Mesothelial cell of epicardium (in vitro differentiated cells): ENCODE data around the gene PTGES. TPM values are rescaled to one million over a fixed set of nuclear protein-coding genes. Genes with fewer than 3 reads are reported as not detected.
A peak's percentile ranks its signal among the peaks of the same experiment; 100 is the strongest.

Experiments
- DNase-seq, 2 experiments: peaks; one replicate each; pipeline ENCODE4 v3.0.0; 2021; ENCODE audit warnings: low spot score in 2 of 2; ENCODE audit not compliant: unreplicated experiment in 2 of 2
- H3K27ac Mint-ChIP-seq: 2 replicates; pipeline ENCODE4 v1.8.0; 2021; ENCODE audit warnings: mixed read lengths
- H3K27me3 Mint-ChIP-seq: 2 replicates; pipeline ENCODE4 v1.8.0; 2021; ENCODE audit warnings: low read depth, mixed read lengths
- H3K36me3 Mint-ChIP-seq: 2 replicates; pipeline ENCODE4 v1.8.0; 2021; ENCODE audit warnings: mixed read lengths
- H3K4me1 Mint-ChIP-seq: 2 replicates; pipeline ENCODE4 v1.8.0; 2021; ENCODE audit warnings: mixed read lengths
- H3K4me3 Mint-ChIP-seq: 2 replicates; pipeline ENCODE4 v1.8.0; 2021; ENCODE audit warnings: mild to moderate bottlenecking, moderate library complexity, mixed read lengths
- H3K9me3 Mint-ChIP-seq: 2 replicates; pipeline ENCODE4 v1.8.0; 2021; ENCODE audit warnings: mixed read lengths
- total RNA-seq: library from RNA; stranded (reverse); gene quantifications from 3 replicates; pipeline ENCODE4 v1.2.1, GENCODE V29; 2021
- TF ChIP-seq, protein P1 (sequence below): fragments of 200-600 bp; sonication (generic); IDR thresholded peaks from one replicate; pipeline ENCODE4 v1.5.0; 2021; ENCODE audit warnings: antibody characterized with exemption; ENCODE audit not compliant: unreplicated experiment

PTGES gene
- total RNA-seq, 1 donor from 2014 or later = 30.1 TPM

DNA sequence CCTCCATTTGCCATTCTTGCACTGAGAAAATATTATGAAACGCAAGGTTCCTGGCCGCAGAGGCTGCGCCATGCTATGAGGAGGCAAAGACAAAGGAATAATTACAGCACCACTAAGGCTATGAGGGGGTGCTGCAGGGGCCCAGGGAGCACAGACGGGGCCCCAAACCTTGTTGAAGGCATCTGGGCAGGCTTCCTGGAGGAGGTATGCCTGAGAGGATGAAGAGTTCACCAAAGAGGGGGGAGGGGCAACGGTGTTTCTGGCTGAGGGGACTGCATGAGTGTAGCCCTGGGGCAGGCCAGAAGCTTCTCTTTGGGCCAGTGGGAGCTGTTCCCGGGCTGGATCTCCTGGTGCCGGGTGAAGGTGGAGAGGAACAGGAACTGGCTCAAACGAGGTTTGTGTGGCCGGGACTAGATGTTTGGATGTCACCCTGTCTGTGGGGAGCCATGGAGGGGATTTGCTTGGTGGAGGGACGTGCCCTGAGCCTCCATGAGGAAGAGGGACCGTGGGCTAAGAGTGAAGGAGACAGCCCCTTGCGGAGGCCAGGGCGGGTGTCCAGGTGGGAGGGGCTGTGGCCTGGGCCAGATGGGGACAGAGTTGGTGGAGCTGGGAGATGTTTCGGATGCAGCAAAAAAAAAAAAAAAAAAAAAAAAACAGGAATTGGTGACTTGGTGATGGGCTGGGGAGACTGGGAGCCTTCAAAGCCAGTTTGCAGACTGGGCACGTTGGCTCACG is 28.2 kb downstream of the PTGES start:
- Mint-ChIP-seq H3K27ac (no peak overlapping the region), H3K36me3 (no peaks in the 10 kb centered on the region), H3K9me3 (no peaks in the 10 kb centered on the region), H3K27me3 (peaks cover 2% of the 10 kb centered on the region), H3K4me3 (no peak overlapping the region), H3K4me1 (peaks cover 8% of the 10 kb centered on the region)
- no peak for DNase-seq
- TF ChIP-seq, protein P1, sequence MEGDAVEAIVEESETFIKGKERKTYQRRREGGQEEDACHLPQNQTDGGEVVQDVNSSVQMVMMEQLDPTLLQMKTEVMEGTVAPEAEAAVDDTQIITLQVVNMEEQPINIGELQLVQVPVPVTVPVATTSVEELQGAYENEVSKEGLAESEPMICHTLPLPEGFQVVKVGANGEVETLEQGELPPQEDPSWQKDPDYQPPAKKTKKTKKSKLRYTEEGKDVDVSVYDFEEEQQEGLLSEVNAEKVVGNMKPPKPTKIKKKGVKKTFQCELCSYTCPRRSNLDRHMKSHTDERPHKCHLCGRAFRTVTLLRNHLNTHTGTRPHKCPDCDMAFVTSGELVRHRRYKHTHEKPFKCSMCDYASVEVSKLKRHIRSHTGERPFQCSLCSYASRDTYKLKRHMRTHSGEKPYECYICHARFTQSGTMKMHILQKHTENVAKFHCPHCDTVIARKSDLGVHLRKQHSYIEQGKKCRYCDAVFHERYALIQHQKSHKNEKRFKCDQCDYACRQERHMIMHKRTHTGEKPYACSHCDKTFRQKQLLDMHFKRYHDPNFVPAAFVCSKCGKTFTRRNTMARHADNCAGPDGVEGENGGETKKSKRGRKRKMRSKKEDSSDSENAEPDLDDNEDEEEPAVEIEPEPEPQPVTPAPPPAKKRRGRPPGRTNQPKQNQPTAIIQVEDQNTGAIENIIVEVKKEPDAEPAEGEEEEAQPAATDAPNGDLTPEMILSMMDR = no peak

DNA sequence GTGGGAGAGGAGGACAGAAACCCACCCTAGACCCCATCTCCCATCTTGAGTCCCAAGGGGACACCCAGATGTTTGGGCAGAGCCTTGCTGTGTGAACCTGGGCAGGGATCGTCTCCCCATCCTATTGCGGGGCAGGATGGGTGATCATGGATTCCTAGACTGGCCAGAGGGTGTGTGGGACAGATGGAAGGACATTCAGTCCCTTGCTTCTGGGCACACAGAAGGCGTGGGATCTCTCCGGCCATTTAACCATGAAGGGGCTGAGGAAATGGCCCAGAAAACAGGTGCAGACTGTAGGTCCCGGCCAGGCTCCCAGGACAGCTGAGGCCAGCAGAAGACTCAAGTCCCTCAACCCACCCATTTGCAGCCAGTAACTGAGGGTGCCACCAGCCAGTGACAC is 29.9 kb downstream of the PTGES start:
- Mint-ChIP-seq H3K27ac (no peak overlapping the region), H3K36me3 (no peaks in the 10 kb centered on the region), H3K9me3 (no peaks in the 10 kb centered on the region), H3K4me3 (no peak overlapping the region), H3K4me1 (peaks cover 8% of the 10 kb centered on the region), H3K27me3 (peaks cover 3% of the 10 kb centered on the region)
- TF ChIP-seq, protein P1 = no peak
- no peak for DNase-seq

DNA sequence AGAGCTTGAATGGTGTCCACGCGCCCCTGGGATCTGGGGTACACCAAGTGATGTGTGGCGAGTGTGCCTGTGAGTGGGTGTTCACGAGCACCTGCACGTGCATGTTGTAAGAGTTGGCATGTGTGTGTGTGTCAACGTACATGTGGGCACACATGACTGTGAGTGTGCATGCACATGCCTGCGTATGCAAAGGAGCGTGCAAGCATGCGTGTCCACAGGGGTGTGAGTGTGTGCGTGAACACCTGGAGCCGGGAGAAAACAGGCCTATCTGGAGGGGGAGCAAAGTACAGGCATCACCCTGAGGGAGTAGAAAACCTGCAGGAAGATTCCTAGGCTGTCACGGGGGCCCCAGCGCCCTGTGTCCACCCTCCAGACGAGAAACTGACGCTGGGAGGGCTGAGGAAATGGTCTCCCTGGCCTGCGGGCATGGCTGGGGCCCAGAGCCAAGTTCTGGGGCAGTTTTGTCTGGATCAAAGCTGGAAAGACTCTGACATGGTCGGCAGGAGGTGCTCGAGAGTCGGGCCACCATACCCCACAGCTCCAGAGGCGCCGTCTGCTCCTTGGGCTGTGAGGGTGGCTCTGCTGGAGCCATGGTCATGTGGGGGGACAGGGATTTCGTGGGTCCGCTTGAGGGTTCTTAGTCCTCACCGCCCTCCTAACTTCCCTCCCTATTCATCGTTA is 31.8 kb downstream of the PTGES start:
- Mint-ChIP-seq H3K27ac (no peak overlapping the region), H3K4me1 (peaks cover 3% of the 10 kb centered on the region), H3K9me3 (no peaks in the 10 kb centered on the region), H3K27me3 (peaks cover 3% of the 10 kb centered on the region), H3K4me3 (no peak overlapping the region), H3K36me3 (no peaks in the 10 kb centered on the region)
- no peak for DNase-seq
- TF ChIP-seq, protein P1 = no peak

DNA sequence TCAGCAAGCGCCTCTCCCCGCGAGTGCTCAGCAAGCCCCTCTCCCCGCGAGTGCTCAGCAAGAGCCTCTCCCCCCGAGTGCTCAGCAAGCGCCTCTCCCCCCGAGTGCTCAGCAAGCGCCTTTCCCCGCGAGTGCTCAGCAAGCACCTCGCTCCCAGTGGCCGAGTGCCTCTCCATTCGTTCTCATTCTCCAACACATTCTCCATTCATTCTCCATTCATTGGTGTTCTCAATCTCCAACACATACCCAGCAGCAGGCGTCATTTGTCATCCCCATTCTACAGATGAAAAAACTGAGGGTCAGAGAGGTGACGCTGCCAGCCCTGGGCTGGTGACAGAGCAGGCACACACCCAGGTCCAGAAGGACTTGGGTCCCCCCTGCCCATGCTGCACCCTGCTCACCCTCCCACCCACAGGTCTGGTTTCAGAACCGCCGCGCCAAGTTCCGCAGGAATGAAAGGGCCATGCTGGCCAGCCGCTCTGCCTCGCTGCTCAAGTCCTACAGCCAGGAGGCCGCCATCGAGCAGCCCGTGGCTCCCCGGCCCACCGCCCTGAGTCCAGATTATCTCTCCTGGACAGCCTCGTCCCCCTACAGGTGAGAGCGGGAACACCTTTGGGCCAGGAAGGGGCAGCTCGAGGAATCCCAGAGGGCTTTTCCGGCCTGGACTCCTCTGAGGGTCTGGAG is 32.5 kb downstream of the PTGES start:
- no peak overlapping the region for H3K4me3 Mint-ChIP-seq
- H3K4me1 Mint-ChIP-seq = no peaks in the 10 kb centered on the region
- DNase-seq = no peak
- peaks cover 3% of the 10 kb centered on the region for H3K27me3 Mint-ChIP-seq
- TF ChIP-seq, protein P1 = peak; percentile 45
- H3K27ac Mint-ChIP-seq = no peak overlapping the region
- H3K9me3 Mint-ChIP-seq = no peaks in the 10 kb centered on the region
- no peaks in the 10 kb centered on the region for H3K36me3 Mint-ChIP-seq

DNA sequence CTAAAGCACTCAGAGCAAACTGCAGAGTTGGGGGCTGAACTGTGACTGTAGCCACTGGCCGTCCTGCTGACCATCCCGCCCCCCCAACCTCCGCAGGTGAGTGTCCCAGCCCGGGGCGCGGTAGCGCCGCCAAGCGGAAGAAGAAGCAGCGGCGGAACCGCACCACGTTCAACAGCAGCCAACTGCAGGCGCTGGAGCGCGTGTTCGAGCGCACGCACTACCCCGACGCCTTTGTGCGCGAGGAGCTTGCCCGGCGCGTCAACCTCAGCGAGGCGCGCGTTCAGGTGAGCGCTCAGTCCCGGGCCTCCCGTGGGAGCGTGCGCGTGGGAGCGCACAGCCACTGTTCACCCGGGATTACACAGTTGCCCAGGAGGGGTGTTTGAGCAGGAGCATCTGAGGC is 33.7 kb downstream of the PTGES start:
- no peak for DNase-seq
- Mint-ChIP-seq H3K36me3 (no peaks in the 10 kb centered on the region), H3K9me3 (no peaks in the 10 kb centered on the region), H3K4me1 (no peaks in the 10 kb centered on the region), H3K27me3 (peaks cover 3% of the 10 kb centered on the region), H3K27ac (no peak overlapping the region), H3K4me3 (no peak overlapping the region)
- TF ChIP-seq, protein P1 = no peak
